LHCN-M2 (cell line): Measurements from ENCODE around the gene AGTRAP. TPM values are rescaled to one million over a fixed set of nuclear protein-coding genes. Genes with fewer than 3 reads are reported as not detected.

Experiments
- DNase-seq: peaks from one replicate; pipeline ENCODE4 v3.0.0-alpha.2; 2012; ENCODE audit warnings: low read depth
- total RNA-seq: library from RNA; depleted of rRNA; stranded (reverse); fragments of >200 nt; gene quantifications from 2 replicates; pipeline ENCODE4 v1.2.3, GENCODE V29; 2014

AGTRAP gene
- total RNA-seq, 1 experiment from 2014 or later: 39.4 TPM

GRCh38 chr1:11784256-11784992, 48.5 kb downstream of the AGTRAP start:
- DNase-seq: no peak

- DNase-seq: peak; percentile 45
These were observed 49.2 kb downstream of the AGTRAP start for GRCh38 chr1:11784993-11785769.

DNA sequence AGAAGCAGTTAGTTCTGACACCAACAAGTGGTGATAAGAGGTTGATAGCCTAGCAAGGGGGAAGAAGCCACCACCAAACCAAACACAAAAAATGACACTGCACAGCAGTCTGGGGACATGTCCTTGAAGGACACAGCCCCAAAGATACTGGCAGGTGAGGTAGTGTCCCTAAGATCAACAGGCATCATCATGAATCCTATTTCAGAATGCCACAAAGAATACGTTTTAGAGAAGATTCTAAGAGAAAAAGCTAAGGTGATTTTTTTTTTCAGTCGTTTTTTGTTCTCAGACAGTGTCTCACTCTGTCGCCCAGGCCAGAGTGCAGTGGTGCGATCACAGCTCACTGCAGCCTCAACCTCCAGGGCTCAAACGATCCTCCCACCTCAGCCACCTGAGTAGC, 50.2 kb downstream of the AGTRAP start:
- no peak for DNase-seq

- DNase-seq: peak; percentile 68
These were observed 51.4 kb downstream of the AGTRAP start for GRCh38 chr1:11787251-11787803.

DNA sequence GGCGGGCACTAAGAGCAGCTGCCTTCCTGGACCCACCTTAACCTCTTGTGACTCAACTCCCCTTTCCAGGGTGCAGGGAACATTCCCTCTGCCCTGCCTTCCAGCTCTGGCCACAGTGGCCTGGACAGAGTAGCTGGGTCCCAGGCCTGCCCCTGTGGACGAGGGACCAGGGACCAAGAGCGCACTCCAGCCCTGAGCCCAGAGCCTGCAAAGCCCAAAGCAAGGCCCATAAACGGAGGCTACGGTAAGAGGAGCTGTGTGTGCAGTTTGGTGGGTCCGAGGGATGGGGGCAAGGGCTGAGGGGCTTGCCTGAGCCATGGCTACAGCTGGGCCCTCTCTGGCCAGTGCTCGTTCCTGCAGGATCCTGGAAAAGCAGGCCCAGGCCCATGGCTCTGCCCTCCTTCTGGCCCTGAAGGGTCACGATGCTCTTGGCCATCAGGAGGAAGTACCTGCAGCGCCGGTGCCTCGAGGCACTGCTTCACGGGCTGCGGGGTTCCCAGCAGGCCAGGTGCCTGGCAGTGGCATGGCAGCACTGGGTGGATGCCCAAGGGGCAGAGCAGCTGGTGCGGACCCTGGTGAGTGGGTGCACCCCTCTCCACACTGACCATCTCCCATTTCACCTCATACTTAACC, 52.0 kb downstream of the AGTRAP start:
- no peak for DNase-seq

- no peak for DNase-seq
These were observed 52.7 kb downstream of the AGTRAP start for GRCh38 chr1:11788549-11789053.

DNA sequence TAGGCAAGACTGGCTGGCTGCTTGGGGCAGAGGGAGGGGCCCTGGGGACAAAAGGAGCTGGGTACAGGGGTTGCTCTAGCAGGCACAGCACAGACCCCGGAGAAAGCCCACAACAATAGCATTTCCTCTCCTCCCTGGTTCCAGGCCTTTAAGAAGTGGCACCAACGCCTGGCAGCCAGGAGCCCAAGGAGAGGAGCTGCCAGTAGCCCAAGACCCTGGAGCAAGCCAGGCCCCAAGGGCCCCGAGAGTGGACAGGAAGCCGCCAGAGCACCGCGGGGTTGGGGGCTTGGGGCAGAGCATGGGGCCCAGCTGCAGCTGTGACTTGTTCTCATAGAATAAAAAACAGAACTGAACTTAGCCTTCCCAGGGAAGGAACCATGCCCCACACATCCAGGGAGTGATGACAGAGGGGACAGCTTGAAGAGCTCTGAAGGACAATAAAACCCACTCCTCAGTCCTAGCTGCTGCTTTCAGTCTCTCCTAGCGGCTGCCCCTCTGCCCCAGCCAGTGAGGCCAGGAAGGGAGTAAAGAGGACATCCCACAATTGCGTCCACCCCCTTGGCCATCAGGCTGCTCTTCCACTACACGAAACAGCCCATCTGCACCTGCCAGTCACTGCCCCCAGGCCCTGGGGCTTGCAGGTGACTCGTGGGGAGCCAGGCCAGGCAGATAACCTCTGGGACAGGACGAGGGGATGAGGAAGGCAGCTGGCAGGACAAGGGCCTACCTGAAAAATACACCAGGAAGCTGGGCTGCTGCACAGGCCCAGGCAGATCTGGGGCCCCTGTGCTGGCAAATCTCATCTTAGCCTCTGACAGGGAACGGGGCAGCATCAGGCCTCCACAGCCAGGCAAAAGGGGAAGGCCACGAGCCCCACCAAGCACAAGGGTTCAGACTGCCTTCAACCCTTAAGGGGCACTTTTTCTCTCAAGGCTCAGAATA, 53.5 kb downstream of the AGTRAP start:
- DNase-seq: no peak

- no peak for DNase-seq
These were observed 54.4 kb downstream of the AGTRAP start for GRCh38 chr1:11790101-11790879.

- peak; percentile 87 for DNase-seq
These were observed 55.2 kb downstream of the AGTRAP start for GRCh38 chr1:11790880-11791715.

DNA sequence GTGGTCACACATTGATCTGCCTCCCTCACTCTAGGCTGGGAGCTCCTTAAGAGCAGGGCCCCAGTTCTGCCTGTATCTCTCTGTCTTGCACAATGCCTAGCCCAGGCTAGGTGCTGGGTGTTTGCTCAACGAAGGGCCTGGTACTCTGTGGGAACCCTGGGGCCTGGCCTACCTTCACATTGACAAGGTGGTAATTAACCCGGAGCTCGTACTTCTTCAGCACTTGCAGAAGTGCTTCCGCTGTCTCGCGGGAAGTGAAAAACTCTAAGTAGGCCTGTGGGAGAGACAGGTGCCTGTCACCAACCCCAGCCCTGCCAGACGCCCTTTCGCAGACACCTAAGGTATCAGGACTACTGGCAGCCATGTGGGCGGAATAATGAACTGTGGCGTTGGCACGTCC, 56.2 kb downstream of the AGTRAP start:
- DNase-seq: no peak

- no peak for DNase-seq
These were observed 57.9 kb downstream of the AGTRAP start for GRCh38 chr1:11793819-11794218.

DNA sequence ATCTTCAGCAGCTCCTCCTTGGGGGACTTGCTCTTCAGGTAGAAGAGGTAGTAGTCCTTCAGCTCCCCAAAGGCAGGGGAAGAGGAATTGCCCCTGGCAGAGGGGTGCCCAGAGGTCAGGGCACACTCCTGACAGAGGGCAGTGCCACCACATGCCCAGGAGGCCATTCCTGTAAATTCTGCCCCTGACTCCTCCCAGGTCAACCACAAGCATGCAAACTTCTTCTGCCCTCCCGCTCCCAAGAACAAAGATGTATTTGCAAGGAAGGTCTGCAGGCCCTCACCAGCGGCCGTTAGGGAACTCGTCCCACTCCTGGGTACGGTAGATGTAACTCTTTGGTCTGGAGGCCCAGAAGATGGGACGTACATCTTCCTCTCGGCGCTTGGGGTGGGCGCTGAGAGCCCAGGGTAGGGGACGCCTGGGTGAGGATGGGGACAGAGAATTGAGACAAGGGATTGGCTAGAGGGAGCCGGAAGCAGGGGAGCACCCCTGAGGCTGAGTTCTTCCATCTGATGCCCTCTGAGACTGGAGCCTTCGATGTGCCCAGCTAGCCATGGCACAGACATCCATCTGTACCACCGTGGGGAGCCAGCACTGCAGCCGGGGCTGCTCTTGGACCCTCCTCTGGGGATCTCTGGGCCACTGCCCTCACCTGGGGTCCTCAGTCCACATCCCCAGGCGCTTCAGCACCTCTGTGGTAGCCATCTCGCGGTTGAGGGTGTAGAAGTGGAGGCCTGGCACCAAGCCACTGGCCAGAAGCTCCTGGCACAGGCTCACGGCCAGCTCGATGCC, 58.7 kb downstream of the AGTRAP start:
- DNase-seq: no peak

GRCh38 chr1:11795238-11795890, 59.4 kb downstream of the AGTRAP start:
- DNase-seq: no peak

GRCh38 chr1:11796036-11796828, 60.3 kb downstream of the AGTRAP start:
- no peak for DNase-seq

DNA sequence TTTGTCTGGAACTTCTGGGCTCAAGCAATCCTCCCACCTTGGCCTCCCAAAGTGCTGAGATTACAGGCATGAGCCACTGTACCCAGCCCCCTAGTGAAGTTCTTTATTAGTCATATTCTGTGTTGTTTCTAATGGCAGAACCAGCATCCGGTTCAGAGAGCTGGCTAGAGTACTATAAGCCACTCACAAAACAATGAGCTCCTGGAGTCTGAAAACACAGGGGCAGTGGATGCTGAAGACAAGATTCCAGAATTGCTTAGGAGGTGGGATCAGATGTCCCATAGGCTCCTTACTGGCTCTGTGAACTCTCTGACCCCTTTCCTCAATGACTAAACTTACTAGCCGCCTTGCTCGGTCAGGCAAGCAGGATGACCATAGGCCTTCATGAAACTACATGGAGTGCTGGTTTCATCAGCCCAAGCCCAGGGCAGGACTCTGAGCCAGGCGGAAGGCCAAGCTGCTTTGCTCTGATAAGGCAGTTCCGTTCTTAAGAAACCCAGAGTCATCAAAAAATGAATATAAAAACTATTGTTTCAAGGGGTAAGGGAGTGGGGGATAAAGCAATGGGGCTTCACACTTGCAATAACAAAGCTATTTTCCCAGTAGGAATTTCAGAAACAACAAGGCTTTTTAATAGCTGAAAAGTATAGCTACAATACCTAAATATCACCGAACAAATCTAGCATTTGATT, 61.7 kb downstream of the AGTRAP start:
- DNase-seq: no peak

- no peak for DNase-seq
These were observed 63.2 kb downstream of the AGTRAP start for GRCh38 chr1:11799099-11799498.
